Astrocyte (in vitro differentiated cells and primary cell): ENCODE results near the gene FAM200C. TPM values are rescaled to one million over a fixed set of nuclear protein-coding genes. Genes with fewer than 3 reads are reported as not detected.

Experiments used
- DNase-seq: peaks from one replicate; pipeline ENCODE4 v3.0.0-alpha.2; 2010; ENCODE audit warnings: low read depth
- FAIRE-seq: peaks from 2 replicates; lab custom pipeline; 2011; peaks lifted over from hg19 to GRCh38; lab: Jason Lieb, UNC
- H2AFZ ChIP-seq: 2 replicates; pipeline ENCODE4 v1.6.0; 2012; ENCODE audit warnings: low read depth, low read length, inconsistent platforms
- H3K27ac ChIP-seq: 2 replicates; pipeline ENCODE4 v1.5.1; 2011; ENCODE audit warnings: low read depth, low read length, inconsistent platforms
- H3K27me3 ChIP-seq: 2 replicates; pipeline ENCODE4 v1.6.0; 2011; ENCODE audit warnings: low read length, inconsistent platforms; ENCODE audit not compliant: insufficient read depth
- H3K36me3 ChIP-seq: 2 replicates; pipeline ENCODE4 v1.5.1; 2011; ENCODE audit warnings: low read length, inconsistent platforms; ENCODE audit not compliant: insufficient read depth
- H3K4me1 ChIP-seq: 2 replicates; pipeline ENCODE4 v1.5.1; 2011; ENCODE audit warnings: low read length, inconsistent platforms; ENCODE audit not compliant: insufficient read depth
- H3K4me2 ChIP-seq: 2 replicates; pipeline ENCODE4 v1.6.0; 2012; ENCODE audit warnings: low read length, inconsistent platforms
- H3K4me3 ChIP-seq: 2 replicates; pipeline ENCODE4 v1.5.1; 2011; ENCODE audit warnings: low read depth, mild to moderate bottlenecking, low read length, inconsistent platforms; ENCODE audit not compliant: insufficient read depth
- H3K79me2 ChIP-seq: 2 replicates; pipeline ENCODE4 v1.6.0; 2012; ENCODE audit warnings: mild to moderate bottlenecking, low read length, inconsistent platforms; ENCODE audit not compliant: insufficient read depth
- H3K9ac ChIP-seq: 2 replicates; pipeline ENCODE4 v1.6.0; 2012; ENCODE audit warnings: mild to moderate bottlenecking, low read length, inconsistent platforms
- H3K9me3 ChIP-seq: 2 replicates; pipeline ENCODE4 v1.5.1; 2012; ENCODE audit warnings: low read depth, mild to moderate bottlenecking, low read length, inconsistent platforms; ENCODE audit not compliant: insufficient read depth
- H4K20me1 ChIP-seq: 2 replicates; pipeline ENCODE4 v1.6.0; 2012; ENCODE audit warnings: low read length, inconsistent platforms; ENCODE audit not compliant: insufficient read depth
- H3K27ac Mint-ChIP-seq: one replicate; pipeline ENCODE4 v1.8.0; 2021; ENCODE audit warnings: mild to moderate bottlenecking, mixed read lengths; ENCODE audit not compliant: unreplicated experiment
- H3K27me3 Mint-ChIP-seq: one replicate; pipeline ENCODE4 v1.8.0; 2021; ENCODE audit warnings: low read depth, mixed read lengths; ENCODE audit not compliant: unreplicated experiment
- H3K36me3 Mint-ChIP-seq: one replicate; pipeline ENCODE4 v1.8.0; 2021; ENCODE audit warnings: low read depth, mixed read lengths; ENCODE audit not compliant: unreplicated experiment
- H3K4me1 Mint-ChIP-seq: one replicate; pipeline ENCODE4 v1.8.0; 2021; ENCODE audit warnings: low read depth, mixed read lengths; ENCODE audit not compliant: unreplicated experiment
- H3K4me3 Mint-ChIP-seq: one replicate; pipeline ENCODE4 v1.8.0; 2021; ENCODE audit warnings: mild to moderate bottlenecking, moderate library complexity, mixed read lengths; ENCODE audit not compliant: unreplicated experiment
- H3K9me3 Mint-ChIP-seq: one replicate; pipeline ENCODE4 v1.8.0; 2021; ENCODE audit warnings: mild to moderate bottlenecking, mixed read lengths; ENCODE audit not compliant: unreplicated experiment
- CTCF ChIP-seq: IDR thresholded peaks from 2 replicates; pipeline ENCODE4 v1.5.1; 2011; ENCODE audit warnings: low read depth, mild to moderate bottlenecking, inconsistent platforms, low read length, moderate library complexity; ENCODE audit not compliant: insufficient read depth
- EZH2 ChIP-seq: IDR thresholded peaks from 2 replicates; pipeline ENCODE4 v1.6.1; 2012; ENCODE audit warnings: mild to moderate bottlenecking, low read length, inconsistent platforms; ENCODE audit not compliant: insufficient read depth
- total RNA-seq: library from RNA; stranded (reverse); gene quantifications from 2 replicates; pipeline ENCODE4 v1.2.1, GENCODE V29; 2021

The FAM200C gene
- total RNA-seq, 1 donor from 2014 or later = 1.7 TPM

GRCh38 chr5:160359242-160359641, 40.6 kb downstream of the FAM200C start:
- no peaks in the 10 kb centered on the region for H3K4me1 ChIP-seq

GRCh38 chr5:160357861-160358411, 41.9 kb downstream of the FAM200C start:
- no peak for FAIRE-seq
- Mint-ChIP-seq H3K4me1 (peaks cover 5% of the 10 kb centered on the region), H3K36me3 (no peaks in the 10 kb centered on the region)

More at GRCh38 chr5:160359242-160359641, 40.6 kb downstream of the FAM200C start:
- no peak for TF ChIP-seq EZH2
- TF ChIP-seq CTCF = no peak
- Histone ChIP-seq H3K9me3 (no peaks in the 10 kb centered on the region), H3K79me2 (no peaks in the 10 kb centered on the region), H3K27ac (no peak overlapping the region), H3K27me3 (no peaks in the 10 kb centered on the region), H4K20me1 (no peaks in the 10 kb centered on the region), H3K36me3 (no peaks in the 10 kb centered on the region), H3K4me2 (no peak overlapping the region), H3K9ac (no peak overlapping the region), H3K4me3 (no peak overlapping the region), H2AFZ (no peak overlapping the region)
- Mint-ChIP-seq H3K27me3 (peaks cover 19% of the 10 kb centered on the region), H3K36me3 (no peaks in the 10 kb centered on the region), H3K27ac (no peak overlapping the region), H3K9me3 (no peaks in the 10 kb centered on the region), H3K4me3 (no peak overlapping the region), H3K4me1 (peaks cover 9% of the 10 kb centered on the region)
- FAIRE-seq (no peak), DNase-seq (no peak)

More at GRCh38 chr5:160357861-160358411, 41.9 kb downstream of the FAM200C start:
- peaks cover 19% of the 10 kb centered on the region for H3K27me3 Mint-ChIP-seq
- DNase-seq = no peak
- H3K27ac Mint-ChIP-seq = no peak overlapping the region
- no peak overlapping the region for H3K9ac ChIP-seq
- no peaks in the 10 kb centered on the region for H3K79me2 ChIP-seq
- H3K27me3 ChIP-seq = no peaks in the 10 kb centered on the region
- no peaks in the 10 kb centered on the region for H4K20me1 ChIP-seq
- no peak overlapping the region for H3K4me3 Mint-ChIP-seq
- no peaks in the 10 kb centered on the region for H3K4me1 ChIP-seq
- H3K9me3 Mint-ChIP-seq = no peaks in the 10 kb centered on the region
- no peak overlapping the region for H3K27ac ChIP-seq
- no peak overlapping the region for H3K4me3 ChIP-seq
- TF ChIP-seq EZH2 (no peak), CTCF (no peak)
- no peak overlapping the region for H3K4me2 ChIP-seq
- peak overlapping the region; percentile 47 for H2AFZ ChIP-seq
- no peaks in the 10 kb centered on the region for H3K9me3 ChIP-seq
- no peaks in the 10 kb centered on the region for H3K36me3 ChIP-seq
